KOPT-K1 (cell line): ENCODE results near the gene TTYH1.

Source experiments
- H3K27ac ChIP-seq: fragments of 200-600 bp; sonication (generic); 2 replicates; pipeline ENCODE4 v1.5.1; 2016; ENCODE audit warnings: antibody characterized with exemption, mild to moderate bottlenecking, low read depth, low read length; ENCODE audit not compliant: poor library complexity, severe bottlenecking
- H3K36me3 ChIP-seq: fragments of 200-600 bp; sonication (generic); 2 replicates; pipeline ENCODE4 v1.5.1; 2017; ENCODE audit warnings: antibody characterized with exemption, mild to moderate bottlenecking, low read length, moderate library complexity; ENCODE audit not compliant: insufficient read depth
- H3K9me3 ChIP-seq: fragments of 200-600 bp; sonication (generic); 2 replicates; pipeline ENCODE4 v1.5.1; 2017; ENCODE audit warnings: antibody characterized with exemption, low read length, mild to moderate bottlenecking; ENCODE audit not compliant: insufficient read depth, poor library complexity, severe bottlenecking

Gene TTYH1

DNA sequence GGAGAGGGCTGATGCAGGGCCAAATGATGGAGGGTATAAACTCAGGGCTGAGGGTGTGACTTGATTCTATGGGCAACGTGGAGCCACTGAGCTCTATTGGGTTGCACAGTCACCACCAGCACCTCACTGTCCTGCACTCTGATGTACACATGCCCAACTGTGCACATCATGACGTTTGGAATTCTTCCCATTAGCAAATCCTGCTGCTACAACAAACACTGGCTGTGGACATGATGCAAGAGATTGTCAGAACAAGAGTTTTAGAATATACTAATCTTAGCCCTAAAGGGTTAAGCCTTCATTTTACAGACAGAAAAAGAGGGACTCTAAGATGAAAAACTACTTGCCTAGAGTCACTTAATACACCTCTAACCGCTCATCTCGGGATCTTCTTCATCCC, 2.4 kb upstream of the TTYH1 start:
- Histone ChIP-seq H3K9me3 (peaks cover 11% of the 10 kb centered on the region), H3K36me3 (no peaks in the 10 kb centered on the region), H3K27ac (no peak overlapping the region)

DNA sequence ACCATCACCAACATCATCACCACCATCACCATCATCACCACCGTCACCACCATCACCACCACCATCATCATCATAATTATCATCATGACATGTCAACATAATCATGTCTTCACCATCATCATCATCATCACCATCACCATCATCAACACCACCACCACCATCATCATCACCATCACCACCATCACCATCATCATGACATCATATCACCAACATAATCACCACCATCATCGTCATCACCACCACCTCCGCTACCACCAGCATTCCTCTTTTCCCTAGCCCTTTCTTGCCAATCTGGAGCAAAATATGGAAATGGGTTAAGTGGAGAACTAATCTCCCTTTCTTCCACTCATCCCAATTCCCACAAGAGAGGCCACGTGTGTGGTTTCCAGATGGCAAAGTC, 1.1 kb upstream of the TTYH1 start:
- H3K36me3 ChIP-seq: no peaks in the 10 kb centered on the region
- H3K27ac ChIP-seq: no peak overlapping the region
- H3K9me3 ChIP-seq: no peaks in the 10 kb centered on the region

- Histone ChIP-seq H3K36me3 (no peaks in the 10 kb centered on the region), H3K27ac (no peak overlapping the region), H3K9me3 (no peaks in the 10 kb centered on the region)
These were observed 823 bp downstream of the TTYH1 start for GRCh38 chr19:54415901-54416673.

DNA sequence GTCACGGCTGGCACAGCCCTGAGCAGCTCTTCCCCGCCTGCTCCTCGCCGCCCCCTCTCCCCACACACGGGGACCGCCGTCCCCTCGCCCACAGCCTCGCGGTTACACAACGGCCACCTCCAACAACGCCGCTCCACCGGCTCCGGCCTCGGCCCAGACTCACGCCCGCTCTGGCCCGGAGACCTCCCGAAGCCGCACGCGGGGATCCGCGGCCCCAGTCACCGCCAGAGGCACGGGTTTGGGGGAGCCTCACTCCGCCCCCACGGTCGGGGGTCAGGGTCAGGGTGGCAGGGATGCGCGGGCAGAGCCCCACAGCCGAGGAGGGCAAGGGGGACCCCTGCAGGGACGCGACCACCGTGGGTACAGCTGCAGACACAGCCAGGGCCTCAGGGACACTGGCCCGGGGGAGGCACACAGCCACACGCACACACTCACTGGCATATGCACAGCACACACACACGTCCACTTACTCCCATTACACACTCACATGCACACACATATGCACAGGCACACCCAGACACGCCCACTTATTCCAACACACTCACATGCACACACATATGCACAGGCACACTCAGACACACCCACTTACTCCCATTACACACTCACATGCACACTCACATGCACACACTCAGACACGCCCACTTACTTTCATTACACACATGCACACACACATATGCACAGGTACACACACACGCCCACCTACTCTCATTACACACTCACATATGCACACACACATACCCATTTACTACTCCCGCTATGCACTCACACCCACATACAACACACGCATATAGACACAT, 1.6 kb downstream of the TTYH1 start:
- H3K36me3 ChIP-seq: no peaks in the 10 kb centered on the region
- H3K9me3 ChIP-seq: no peaks in the 10 kb centered on the region
- H3K27ac ChIP-seq: no peak overlapping the region

GRCh38 chr19:54418030-54418929, 3.0 kb downstream of the TTYH1 start:
- H3K36me3 ChIP-seq: no peaks in the 10 kb centered on the region
- no peaks in the 10 kb centered on the region for H3K9me3 ChIP-seq
- no peak overlapping the region for H3K27ac ChIP-seq

DNA sequence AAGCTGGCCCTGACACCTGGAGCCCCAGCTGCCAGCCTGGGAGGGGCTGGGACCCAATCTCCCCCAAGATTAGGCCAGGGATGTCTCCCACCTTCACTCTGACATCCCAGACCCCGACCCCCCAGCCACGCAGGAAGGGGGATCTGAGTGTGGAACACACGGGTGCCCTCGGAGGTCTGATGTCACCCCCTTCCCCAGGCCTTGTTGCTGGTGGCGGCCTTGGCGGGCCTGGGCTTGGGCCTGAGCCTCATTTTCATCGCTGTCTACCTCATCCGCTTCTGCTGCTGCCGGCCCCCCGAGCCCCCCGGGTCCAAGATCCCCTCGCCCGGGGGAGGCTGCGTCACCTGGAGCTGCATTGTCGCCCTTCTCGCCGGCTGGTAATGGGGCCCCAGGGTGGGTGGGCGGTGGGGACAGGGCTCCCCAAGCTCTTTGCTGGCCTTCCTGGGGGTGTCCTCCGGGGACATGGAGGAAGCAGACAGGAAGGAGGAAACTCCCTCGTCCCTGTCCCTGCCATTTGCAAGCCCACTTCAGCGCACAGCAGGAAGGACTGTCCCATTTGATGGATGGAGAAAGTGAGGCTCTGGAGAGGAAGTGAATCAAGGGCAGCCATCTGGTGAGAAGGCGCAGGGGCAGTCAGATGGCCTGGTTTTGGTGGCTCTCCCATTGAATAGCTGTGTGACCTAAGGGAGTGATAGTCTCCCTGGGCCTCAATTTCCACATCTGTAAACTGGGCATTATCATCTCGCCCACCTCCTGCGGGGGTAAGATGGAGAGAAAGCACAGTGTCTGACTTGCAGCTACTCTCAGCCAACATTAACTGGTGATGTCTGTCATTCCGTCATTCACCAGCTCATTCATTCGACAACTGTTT, 3.9 kb downstream of the TTYH1 start:
- no peaks in the 10 kb centered on the region for H3K36me3 ChIP-seq
- H3K27ac ChIP-seq: no peak overlapping the region
- H3K9me3 ChIP-seq: no peaks in the 10 kb centered on the region

DNA sequence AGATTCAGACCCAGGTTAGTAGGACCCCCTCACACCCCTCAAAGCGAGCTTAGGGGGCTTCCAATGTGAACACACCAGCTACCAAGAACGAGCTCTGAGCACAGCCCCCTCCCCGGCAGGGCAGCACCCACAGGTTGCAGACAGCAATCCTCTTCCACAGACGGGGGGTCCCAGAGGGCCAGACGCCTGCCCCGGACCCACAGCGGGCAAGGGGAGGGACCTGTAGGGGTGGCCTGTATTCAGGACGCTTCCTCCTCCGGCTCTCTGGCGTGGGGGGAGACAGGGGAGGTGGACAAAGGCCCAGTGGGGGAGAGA, 4.8 kb downstream of the TTYH1 start:
- Histone ChIP-seq H3K27ac (no peak overlapping the region), H3K36me3 (no peaks in the 10 kb centered on the region), H3K9me3 (no peaks in the 10 kb centered on the region)

DNA sequence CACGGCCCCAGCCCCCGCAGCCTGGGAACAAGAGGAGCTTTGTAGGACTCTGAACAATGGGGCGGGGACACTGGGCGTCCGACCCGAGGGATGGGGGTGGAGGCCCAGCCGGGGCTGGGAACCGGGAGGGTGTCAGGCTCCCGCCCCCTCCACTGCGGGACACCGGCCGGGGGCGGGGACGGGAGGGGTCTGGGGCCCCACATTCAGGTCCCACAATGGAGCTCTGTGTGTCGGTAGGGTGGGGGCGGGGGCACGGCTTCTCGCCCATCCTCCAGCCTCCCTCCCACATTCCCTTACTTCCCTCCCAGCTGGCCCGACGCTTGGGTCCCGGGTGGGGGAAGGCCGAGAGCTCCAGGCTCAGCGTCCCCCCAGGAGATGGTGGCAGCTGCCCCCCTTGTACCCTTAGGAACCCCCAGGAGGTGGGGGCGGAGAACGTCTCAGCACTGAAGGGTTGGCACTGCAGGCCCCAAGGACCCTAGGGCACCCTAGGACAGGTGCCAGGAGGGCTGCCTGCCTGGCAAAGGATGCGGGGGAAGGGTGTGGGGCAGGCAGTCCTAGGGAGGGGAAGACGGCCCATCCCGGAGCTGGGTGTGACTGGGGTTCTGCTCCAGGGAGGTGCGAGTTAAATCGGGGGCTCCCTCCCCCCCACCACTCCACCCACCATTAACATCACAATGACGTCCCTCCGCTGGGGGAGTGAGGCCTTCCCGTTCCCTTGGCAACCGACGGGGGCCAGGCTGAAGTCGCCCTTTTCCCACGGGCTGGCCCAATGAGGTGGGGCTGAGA, 5.3 kb downstream of the TTYH1 start:
- no peaks in the 10 kb centered on the region for H3K9me3 ChIP-seq
- H3K27ac ChIP-seq: no peak overlapping the region
- H3K36me3 ChIP-seq: no peaks in the 10 kb centered on the region

GRCh38 chr19:54421169-54421516, 5.9 kb downstream of the TTYH1 start:
- Histone ChIP-seq H3K27ac (no peak overlapping the region), H3K9me3 (no peaks in the 10 kb centered on the region), H3K36me3 (no peaks in the 10 kb centered on the region)

- no peak overlapping the region for H3K27ac ChIP-seq
These were observed 6.3 kb downstream of the TTYH1 start for GRCh38 chr19:54421521-54421920.

DNA sequence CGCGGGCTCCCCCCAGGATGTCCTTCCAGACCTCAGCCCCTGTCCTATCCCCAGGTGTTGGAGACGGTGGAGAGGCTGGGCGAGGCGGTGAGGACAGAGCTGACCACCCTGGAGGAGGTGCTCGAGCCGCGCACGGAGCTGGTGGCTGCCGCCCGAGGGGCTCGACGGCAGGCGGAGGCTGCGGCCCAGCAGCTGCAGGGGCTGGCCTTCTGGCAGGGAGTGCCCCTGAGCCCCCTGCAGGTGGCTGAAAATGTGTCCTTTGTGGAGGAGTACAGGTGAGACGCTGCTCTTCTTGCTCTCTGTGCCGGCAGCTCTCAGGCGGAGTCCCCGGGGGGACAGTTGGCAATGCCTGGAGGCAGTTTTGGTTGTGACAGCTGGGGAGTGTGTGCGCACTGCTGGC, 6.9 kb downstream of the TTYH1 start:
- Histone ChIP-seq H3K36me3 (no peaks in the 10 kb centered on the region), H3K9me3 (no peaks in the 10 kb centered on the region), H3K27ac (no peak overlapping the region)

More at GRCh38 chr19:54421521-54421920, 6.3 kb downstream of the TTYH1 start:
- Histone ChIP-seq H3K9me3 (no peaks in the 10 kb centered on the region), H3K36me3 (no peaks in the 10 kb centered on the region)

DNA sequence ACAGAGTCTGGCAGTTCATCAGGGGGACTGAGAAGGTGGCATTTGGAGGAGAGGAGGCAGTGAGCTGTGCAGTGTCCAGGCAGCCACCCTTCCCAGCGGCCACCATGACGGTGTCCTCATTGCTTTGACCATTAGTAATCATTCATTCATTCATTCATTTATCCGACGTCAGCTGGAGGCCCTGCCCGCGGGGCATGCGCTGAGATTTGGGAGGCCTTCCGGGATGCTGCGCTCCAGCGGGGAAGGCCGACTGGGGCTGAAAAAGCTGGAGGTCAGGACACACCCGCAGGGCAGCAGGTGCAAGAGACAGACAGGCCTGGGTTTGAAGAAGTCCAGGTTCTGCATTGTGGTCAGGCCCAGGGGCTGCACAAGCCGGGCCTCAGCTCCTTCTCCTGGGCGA, 8.9 kb downstream of the TTYH1 start:
- no peaks in the 10 kb centered on the region for H3K36me3 ChIP-seq
- H3K9me3 ChIP-seq: no peaks in the 10 kb centered on the region
- H3K27ac ChIP-seq: no peak overlapping the region

DNA sequence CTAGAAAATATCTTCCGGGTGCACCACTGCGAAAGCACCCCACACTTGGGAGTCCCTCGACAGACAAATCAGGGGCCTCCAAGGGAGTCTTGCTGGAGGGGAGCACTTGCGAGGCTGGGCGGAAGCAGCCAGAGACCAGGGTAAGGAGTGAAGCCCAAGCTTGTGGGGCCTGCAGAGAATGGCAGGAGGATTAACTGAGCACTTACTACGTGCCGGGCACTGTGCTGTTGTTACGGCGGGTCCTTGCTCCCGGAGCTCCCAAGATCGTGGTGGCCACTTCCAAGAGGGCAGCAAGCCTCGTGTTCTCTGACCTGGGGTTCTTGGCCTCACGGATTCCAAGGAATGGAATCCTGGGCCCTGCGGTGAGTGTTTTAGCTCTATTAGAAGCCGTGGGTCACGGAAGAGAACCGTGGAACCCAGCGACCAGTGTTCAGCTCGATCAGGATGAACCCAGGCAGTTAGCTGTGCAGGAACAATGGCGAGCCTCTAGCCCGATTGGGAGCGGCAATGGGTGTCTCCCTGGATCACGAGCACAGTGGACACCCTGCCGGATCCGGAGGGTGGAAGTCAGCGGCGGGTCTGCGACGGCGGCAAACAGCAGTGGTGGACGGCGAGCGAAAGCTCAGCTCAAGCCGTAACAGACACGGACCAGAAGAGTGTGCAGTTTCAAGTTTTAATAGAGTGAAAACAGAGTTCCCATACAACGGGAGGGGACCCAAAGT, 9.6 kb downstream of the TTYH1 start:
- H3K9me3 ChIP-seq: no peaks in the 10 kb centered on the region
- H3K27ac ChIP-seq: no peak overlapping the region
- H3K36me3 ChIP-seq: no peaks in the 10 kb centered on the region
